C4-2B (cell line): Measurements from ENCODE around the gene SLC49A3.

Experiments
- H3K27ac ChIP-seq: fragments of 450-650 bp; 2 replicates; pipeline ENCODE4 v1.5.1; 2017
- ZFX ChIP-seq: fragments of 450-650 bp; IDR thresholded peaks from 2 replicates; pipeline ENCODE4 v1.6.1; 2017
- TF ChIP-seq, protein P1 (sequence below): fragments of 450-650 bp; conservative IDR thresholded peaks from 2 replicates; pipeline ENCODE4 v1.5.1; 2017; ENCODE audit warnings: mild to moderate bottlenecking

The SLC49A3 gene

DNA sequence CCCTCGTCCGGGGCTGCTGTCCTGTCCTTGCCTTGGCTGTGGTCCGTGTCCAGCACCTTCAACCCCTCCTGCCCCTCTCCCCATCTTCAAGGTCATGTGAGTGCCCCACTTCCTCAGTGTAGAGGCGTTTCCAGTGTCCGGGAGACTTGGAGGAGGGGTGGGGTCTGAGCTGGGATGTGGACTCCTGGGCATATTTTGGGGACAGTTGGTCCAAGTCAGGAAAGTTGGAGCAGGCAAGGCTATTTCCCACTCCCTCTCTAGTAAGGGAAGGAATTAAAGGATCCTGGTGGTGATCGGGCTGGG lies 19.6 kb upstream of the SLC49A3 start:
- H3K27ac ChIP-seq: no peak overlapping the region
- TF ChIP-seq, protein P1, sequence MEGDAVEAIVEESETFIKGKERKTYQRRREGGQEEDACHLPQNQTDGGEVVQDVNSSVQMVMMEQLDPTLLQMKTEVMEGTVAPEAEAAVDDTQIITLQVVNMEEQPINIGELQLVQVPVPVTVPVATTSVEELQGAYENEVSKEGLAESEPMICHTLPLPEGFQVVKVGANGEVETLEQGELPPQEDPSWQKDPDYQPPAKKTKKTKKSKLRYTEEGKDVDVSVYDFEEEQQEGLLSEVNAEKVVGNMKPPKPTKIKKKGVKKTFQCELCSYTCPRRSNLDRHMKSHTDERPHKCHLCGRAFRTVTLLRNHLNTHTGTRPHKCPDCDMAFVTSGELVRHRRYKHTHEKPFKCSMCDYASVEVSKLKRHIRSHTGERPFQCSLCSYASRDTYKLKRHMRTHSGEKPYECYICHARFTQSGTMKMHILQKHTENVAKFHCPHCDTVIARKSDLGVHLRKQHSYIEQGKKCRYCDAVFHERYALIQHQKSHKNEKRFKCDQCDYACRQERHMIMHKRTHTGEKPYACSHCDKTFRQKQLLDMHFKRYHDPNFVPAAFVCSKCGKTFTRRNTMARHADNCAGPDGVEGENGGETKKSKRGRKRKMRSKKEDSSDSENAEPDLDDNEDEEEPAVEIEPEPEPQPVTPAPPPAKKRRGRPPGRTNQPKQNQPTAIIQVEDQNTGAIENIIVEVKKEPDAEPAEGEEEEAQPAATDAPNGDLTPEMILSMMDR: no peak
- no peak for TF ChIP-seq ZFX

DNA sequence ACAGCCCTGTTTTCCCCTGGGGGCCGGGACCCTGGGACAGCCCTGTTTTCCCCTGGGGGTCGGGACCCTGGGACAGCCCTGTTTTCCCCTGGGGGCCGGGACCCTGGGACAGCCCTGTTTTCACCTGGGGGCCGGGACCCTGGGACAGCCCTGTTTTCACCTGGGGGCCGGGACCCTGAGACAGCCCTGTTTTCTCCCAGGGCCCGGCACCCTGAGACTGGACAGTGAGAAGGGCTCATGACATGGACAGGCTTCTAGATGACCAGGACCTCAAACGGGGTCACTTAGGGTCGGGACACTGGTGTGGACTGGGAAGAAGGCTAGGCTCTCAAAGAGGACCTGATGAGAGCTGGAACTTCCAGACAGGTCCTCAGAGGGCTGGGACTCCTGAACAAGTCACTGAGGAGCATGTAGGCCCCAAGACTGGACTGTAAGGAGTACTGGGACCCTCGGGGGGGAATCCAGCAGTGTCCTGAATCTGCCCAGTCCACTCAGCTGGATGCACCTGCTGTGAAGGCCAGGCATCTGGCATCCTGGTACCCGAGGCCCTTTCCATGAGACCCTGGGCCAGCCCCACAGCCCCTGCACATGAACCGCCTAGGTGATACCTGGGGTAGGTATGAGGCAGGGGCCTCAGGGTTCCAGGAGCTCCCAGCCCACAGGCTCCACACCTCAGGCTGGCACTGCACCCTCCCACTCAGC lies 19.1 kb upstream of the SLC49A3 start:
- no peak overlapping the region for H3K27ac ChIP-seq
- TF ChIP-seq ZFX: no peak
- TF ChIP-seq, protein P1: no peak

DNA sequence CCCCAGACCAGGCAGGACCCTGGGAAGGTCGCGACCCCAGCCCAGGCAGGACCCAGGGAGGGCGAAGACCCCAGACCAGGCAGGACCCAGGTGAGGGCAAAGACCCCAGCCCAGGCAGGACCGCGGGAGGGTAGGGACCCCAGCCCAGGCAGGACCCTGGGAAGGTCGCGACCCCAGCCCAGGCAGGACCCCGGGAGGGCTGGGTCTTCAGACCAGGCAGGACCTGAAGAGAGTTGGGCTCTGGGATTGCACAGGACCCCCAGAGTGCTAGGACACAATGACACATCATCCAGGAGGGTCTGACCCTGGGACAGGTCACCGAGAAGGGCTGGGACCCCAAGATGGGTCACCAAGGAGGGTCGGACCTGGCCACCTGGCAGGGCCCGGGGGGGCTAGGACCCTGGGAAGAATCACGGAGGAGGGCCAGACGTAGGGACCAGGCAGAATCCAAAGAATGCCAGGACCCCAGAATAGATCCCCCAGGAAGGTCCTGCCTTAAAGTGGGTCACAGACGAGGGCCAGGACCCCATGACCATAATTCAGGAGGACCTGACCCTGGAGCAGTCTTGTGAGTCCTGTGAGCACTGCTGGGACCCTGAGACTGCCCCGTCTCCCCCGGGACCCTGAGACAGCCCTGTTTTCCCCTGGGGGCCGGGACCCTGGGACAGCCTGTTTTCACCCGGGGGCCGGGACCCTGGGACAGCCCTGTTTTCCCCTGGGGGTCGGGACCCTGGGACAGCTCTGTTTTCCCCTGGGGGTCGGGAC lies 18.1 kb upstream of the SLC49A3 start:
- no peak overlapping the region for H3K27ac ChIP-seq
- TF ChIP-seq, protein P1: no peak
- no peak for TF ChIP-seq ZFX

DNA sequence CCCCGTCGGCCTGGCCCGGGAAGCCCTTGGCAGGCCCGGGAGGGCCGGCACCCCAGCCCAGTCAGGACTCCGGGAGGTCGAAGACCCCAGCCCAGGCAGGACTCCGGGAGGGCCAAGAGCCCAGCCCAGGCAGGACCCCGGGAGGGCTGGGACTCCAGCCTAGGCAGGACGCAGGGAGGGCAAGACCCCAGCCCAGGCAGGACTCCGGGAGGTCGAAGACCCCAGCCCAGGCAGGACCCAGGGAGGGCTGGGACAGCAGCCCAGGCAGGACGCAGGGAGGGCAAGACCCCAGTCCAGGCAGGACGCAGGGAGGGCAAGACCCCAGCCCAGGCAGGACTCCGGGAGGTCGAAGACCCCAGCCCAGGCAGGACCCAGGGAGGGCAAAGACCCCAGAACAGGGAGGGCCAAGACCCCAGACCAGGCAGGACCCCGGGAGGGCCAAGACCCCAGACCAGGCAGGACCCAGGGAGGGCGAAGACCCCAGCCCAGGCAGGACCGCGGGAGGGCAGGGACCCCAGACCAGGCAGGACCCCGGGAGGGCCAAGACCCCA lies 17.2 kb upstream of the SLC49A3 start:
- peak; percentile 46; the same call in 1 of the 2 replicates for TF ChIP-seq ZFX
- peak overlapping the region; percentile 98 for H3K27ac ChIP-seq

DNA sequence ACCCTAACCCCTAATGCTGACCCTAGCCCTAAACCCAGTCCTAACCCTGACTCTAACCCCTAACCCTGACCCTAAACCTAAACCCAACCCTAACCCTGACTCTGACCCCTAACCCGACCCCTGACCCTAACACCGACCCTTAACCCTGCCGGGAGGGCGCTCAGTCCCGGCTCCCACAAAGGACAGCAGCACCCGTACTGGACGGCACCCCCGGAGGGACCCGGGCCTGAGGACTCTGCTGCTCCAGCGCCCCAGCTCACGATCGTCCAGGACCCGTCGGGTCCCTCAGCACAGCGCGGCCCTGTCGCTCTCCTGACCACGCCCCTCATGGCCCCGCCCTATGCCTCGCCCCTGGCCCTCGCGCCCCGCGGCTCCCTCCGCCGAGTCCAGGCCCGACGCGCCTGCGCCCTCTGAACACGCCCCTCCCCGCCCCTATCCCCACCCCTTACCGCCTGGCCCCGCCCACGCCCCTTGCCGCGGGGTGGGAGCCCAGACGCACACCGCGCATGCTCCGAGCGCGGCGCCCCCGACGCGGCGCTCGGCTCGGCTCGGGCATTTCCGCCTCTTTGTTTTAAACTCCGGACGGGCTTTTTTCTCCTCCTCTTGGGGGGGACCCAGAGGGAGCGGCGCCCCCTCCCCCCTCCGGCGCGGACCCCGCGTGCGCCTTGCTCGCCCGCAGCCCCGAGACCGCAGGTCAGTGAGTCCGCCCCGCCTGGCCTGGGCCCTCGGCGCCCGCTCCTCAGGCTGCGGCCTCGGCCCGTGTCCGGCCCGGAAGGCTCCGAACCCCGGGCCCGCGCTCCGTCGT lies 16.5 kb upstream of the SLC49A3 start, which contains the start of gene PCGF3:
Gene PCGF3 (plus strand): TSS at position 555 of the 805 bp plus-strand sequence. CDS start 27,849 bp downstream, outside the sequence.
- peak within 1 kb of the TSS; percentile 98 for H3K27ac ChIP-seq

DNA sequence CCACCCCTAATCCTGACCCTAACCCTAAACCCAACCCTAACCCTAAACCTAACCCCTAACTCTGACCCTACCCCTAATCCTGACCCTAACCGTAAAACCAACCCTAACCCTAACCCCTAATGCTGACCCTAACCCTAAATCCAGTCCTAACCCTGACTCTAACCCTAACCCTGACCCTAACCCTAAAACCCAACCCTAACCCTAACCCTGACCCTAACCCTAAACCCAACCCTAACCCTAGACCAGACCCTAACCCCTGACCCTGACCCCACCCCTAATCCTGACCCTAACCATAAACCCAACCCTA lies 16.0 kb upstream of the SLC49A3 start:
- no peak for TF ChIP-seq ZFX
- TF ChIP-seq, protein P1: no peak
- peak overlapping the region; percentile 98 for H3K27ac ChIP-seq

More for the DNA sequence above, 16.5 kb upstream of the SLC49A3 start, which contains the start of gene PCGF3:
- TF ChIP-seq, protein P1: no peak
- peak; percentile 91; the same call in 1 of the 2 replicates for TF ChIP-seq ZFX

DNA sequence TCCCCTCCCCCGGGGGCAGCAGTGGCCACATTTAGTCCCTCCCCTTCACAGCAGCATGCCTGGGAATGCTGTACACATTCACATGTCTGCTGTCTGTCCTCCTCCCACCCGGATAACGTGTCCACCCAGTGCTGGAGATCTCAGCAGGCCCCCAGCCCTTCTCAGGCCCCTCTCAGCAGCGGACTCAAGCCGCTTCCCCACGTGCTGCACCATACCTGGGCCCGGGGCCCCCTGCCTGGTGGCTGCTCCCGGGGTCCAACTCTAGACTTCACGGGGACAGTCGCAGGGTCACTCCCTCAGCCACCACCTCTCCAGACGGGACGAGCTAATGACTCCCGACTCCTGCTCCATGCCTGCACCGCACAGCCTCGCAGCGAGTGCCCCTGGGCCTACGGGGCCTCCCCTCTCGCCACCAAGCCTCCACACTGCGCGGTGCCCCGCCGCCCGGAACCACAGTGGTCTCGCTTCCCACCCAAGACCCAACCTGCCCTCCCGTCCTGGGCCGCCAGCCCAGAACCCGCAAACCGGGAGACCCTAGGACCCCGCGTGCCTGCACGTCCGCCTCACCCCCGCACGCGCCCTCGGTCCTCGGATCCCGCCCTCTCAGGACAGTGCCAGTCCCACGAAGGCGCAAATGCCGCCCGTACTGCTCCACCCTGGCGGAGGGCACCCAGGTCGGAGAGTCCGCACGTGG lies 15.4 kb upstream of the SLC49A3 start:
- H3K27ac ChIP-seq: no peak overlapping the region
- TF ChIP-seq ZFX: no peak
- TF ChIP-seq, protein P1: no peak
